ENCODE measurements around the gene FOSB. TPM values are rescaled to one million over a fixed set of nuclear protein-coding genes. Genes with fewer than 3 reads are reported as not detected.

Gene FOSB
- total RNA-seq, 1 donor from 2014 or later = 3.6 TPM

- ATAC-seq (no peak), DNase-seq (no peak)
- Histone ChIP-seq H3K4me1 (peaks cover 6% of the 10 kb centered on the region), H3K36me3 (no peaks in the 10 kb centered on the region), H3K4me3 (no peak overlapping the region), H3K27me3 (peaks cover 5% of the 10 kb centered on the region), H3K9me3 (no peaks in the 10 kb centered on the region), H3K27ac (no peak overlapping the region)
- intact Hi-C loops (cut with DNase I) = no loop called here
- no peak for TF ChIP-seq CTCF (IDR thresholded peaks at IDR 0.05)
These were observed 36.1 kb downstream of the FOSB start for GRCh38 chr19:45503909-45504308.

- Histone ChIP-seq H3K27ac (peak overlapping the region; percentile 82), H3K36me3 (no peaks in the 10 kb centered on the region), H3K27me3 (no peaks in the 10 kb centered on the region), H3K4me3 (no peak overlapping the region), H3K9me3 (no peaks in the 10 kb centered on the region), H3K4me1 (peaks cover 9% of the 10 kb centered on the region)
- no peak for ATAC-seq
- no peak for TF ChIP-seq CTCF (IDR thresholded peaks at IDR 0.05)
- intact Hi-C loops (cut with DNase I) = no loop called here
- no peak for DNase-seq
These were observed 37.6 kb downstream of the FOSB start for GRCh38 chr19:45505151-45505995.

GRCh38 chr19:45505996-45506245 is 38.1 kb downstream of the FOSB start:
- intact Hi-C loops (cut with DNase I) = no loop called here
- TF ChIP-seq CTCF (IDR thresholded peaks at IDR 0.05) = no peak
- peak overlapping the region; percentile 99 for H3K4me3 ChIP-seq
- DNase-seq (no peak), ATAC-seq (no peak)
- peaks cover 13% of the 10 kb centered on the region for H3K4me1 ChIP-seq
- peak overlapping the region; percentile 82 for H3K27ac ChIP-seq
- no peaks in the 10 kb centered on the region for H3K27me3 ChIP-seq
- H3K9me3 ChIP-seq = no peaks in the 10 kb centered on the region
- no peaks in the 10 kb centered on the region for H3K36me3 ChIP-seq

GRCh38 chr19:45506246-45506988 is 38.6 kb downstream of the FOSB start:
- ATAC-seq = peak; percentile 88
- intact Hi-C loops (cut with DNase I) = no loop called here
- TF ChIP-seq CTCF (IDR thresholded peaks at IDR 0.05) = peak; percentile 46
- no peaks in the 10 kb centered on the region for H3K36me3 ChIP-seq
- peak; percentile 99 for DNase-seq
- no peaks in the 10 kb centered on the region for H3K9me3 ChIP-seq
- H3K4me1 ChIP-seq = peaks cover 18% of the 10 kb centered on the region
- H3K27ac ChIP-seq = peak overlapping the region; percentile 82
- H3K4me3 ChIP-seq = peak overlapping the region; percentile 99
- H3K27me3 ChIP-seq = no peaks in the 10 kb centered on the region

- ATAC-seq (peak; percentile 87), DNase-seq (peak; percentile 94)
- Histone ChIP-seq H3K36me3 (no peaks in the 10 kb centered on the region), H3K4me3 (peak within 1 kb of the TSS; percentile 99), H3K4me1 (peaks cover 27% of the 10 kb centered on the region), H3K9me3 (no peaks in the 10 kb centered on the region), H3K27me3 (no peaks in the 10 kb centered on the region), H3K27ac (peak within 1 kb of the TSS; percentile 82)
- TF ChIP-seq CTCF (IDR thresholded peaks at IDR 0.05) = peak; percentile 7
- intact Hi-C loops (cut with DNase I) = no loop called here
These were observed 39.4 kb downstream of the FOSB start, which contains the start of gene VASP for GRCh38 chr19:45506989-45507871. TSS of gene VASP (plus strand) at chr19:45507479. CDS start at chr19:45507772, 293 bp downstream.
